Tibial nerve (tissue), 3 donors: ENCODE measurements around the gene RBAK.

ENCODE experiments used
- CTCF ChIP-seq, 5 experiments: fragments of 200-600 bp in 3 of 5; fragments of 450-650 bp in 2 of 5; sonication (generic) in 3 of 5; IDR thresholded peaks; one replicate each; pipeline ENCODE4 v1.5.1; 2016 to 2019; ENCODE audit warnings: antibody characterized with exemption in 5 of 5, mild to moderate bottlenecking in 3 of 5, moderate library complexity in 2 of 5
- POLR2A ChIP-seq, 2 donors: fragments of 450-650 bp; IDR thresholded peaks; one replicate each; pipeline ENCODE4 v1.6.1; 2017; ENCODE audit warnings: antibody characterized with exemption in 2 of 2, mild to moderate bottlenecking in 2 of 2, moderate library complexity in 2 of 2

GRCh38 chr7:5035276-5035675, 10.4 kb upstream of the RBAK start:
- no peak for TF ChIP-seq POLR2A (IDR thresholded peaks at IDR 0.05)
- no peak for TF ChIP-seq CTCF (IDR thresholded peaks at IDR 0.05)
